Sigmoid colon (tissue), 4 donors: ENCODE data around the gene UFC1.

ENCODE experiments used
- EP300 ChIP-seq, 4 donors: sonication (generic); formaldehyde crosslinking; IDR thresholded peaks; one replicate each; pipeline ENCODE4 v1.6.1; 2017; ENCODE audit warnings: antibody characterized with exemption in 4 of 4
- POLR2A ChIP-seq, 2 donors: fragments of 450-650 bp; IDR thresholded peaks; one replicate each; pipeline ENCODE4 v1.6.1; 2016; ENCODE audit warnings: antibody characterized with exemption in 2 of 2, mild to moderate bottlenecking in 2 of 2, moderate library complexity in 2 of 2
- TF ChIP-seq, protein P1 (sequence below), 4 experiments: fragments of 450-650 bp in 3 of 4; fragments of 200-600 bp in 1 of 4; IDR thresholded peaks; one replicate each; pipeline ENCODE4 v1.5.1; 2016 to 2019; ENCODE audit warnings: antibody characterized with exemption in 4 of 4, mild to moderate bottlenecking in 3 of 4, moderate library complexity in 2 of 4

DNA sequence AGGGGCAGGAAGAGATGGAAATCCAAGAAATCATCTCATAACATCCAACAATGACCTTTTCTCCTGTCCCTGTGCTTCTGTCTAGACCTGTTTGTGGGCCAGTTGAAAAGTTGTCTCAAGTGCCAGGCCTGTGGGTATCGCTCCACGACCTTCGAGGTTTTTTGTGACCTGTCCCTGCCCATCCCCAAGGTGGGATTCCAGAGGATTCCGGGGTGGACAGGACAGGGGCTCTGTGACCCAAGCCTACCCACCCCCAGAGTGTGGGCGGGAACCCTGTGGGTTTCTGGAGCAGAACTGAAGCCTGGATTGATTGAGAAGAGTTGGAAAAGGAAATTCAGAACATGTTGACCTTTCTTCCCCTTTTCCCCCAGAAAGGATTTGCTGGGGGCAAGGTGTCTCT lies 10.0 kb downstream of the UFC1 start:
- TF ChIP-seq, protein P1, sequence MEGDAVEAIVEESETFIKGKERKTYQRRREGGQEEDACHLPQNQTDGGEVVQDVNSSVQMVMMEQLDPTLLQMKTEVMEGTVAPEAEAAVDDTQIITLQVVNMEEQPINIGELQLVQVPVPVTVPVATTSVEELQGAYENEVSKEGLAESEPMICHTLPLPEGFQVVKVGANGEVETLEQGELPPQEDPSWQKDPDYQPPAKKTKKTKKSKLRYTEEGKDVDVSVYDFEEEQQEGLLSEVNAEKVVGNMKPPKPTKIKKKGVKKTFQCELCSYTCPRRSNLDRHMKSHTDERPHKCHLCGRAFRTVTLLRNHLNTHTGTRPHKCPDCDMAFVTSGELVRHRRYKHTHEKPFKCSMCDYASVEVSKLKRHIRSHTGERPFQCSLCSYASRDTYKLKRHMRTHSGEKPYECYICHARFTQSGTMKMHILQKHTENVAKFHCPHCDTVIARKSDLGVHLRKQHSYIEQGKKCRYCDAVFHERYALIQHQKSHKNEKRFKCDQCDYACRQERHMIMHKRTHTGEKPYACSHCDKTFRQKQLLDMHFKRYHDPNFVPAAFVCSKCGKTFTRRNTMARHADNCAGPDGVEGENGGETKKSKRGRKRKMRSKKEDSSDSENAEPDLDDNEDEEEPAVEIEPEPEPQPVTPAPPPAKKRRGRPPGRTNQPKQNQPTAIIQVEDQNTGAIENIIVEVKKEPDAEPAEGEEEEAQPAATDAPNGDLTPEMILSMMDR (IDR thresholded peaks at IDR 0.05) = no peak
- TF ChIP-seq EP300 (IDR thresholded peaks at IDR 0.05) (no peak), POLR2A (IDR thresholded peaks at IDR 0.05) (no peak)
